ENCODE results near the gene HSPB2.

Gene HSPB2

DNA sequence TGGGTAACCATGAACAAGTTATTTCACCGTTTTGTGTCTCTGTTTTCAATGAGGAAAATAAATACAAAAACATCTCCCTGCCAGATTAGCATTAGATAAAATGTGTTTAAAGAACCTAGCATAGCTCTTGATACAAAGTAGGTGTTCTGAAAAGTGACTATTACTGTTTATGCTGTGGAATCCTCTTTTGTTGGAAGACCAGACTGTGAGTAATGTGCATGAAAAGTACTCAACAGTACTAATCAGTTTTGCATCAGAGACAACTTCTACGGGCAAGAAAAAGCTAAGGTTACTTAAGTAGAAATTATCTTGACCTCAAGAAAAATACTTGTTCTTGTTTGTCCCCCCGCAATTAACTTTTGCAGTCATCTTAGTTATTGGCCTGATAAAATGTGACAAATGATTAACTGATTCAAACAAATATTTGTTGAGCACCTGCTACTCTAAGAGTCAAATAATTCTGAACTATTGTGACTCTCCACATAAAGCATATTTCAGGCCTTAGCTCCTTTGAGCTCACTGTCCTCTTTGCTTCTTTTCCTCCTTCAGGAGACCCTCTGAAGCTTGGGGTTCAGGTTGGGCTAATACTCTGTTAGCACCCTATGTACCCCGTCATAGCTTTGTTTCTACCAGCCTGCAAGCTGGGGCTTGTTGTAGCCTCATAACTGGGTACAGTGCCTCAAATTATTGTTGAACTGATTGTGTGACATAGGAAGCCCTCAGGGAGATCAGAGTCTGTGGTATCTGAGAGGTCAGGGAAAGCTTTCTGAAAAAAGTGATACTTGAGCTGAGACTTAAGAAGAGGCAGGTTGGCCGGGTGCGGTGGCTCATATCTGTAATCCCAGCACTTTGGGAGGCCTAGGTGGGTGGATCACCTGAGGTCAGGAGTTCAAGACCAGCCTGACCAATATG lies 49.1 kb downstream of the HSPB2 start:
- no peak overlapping the region for H3K9ac ChIP-seq (ENCODE audit: insufficient read length)
- no peak overlapping the region for H3K27ac ChIP-seq
- DNase-seq (ENCODE audit: low read depth, low spot score) = no peak
- H3K9me3 ChIP-seq (ENCODE audit: low read depth, low read length) = no peaks in the 10 kb centered on the region
- TF ChIP-seq EZH2 (IDR thresholded peaks at IDR 0.05) (no peak), POLR2AphosphoS5 (IDR thresholded peaks at IDR 0.05; ENCODE audit: borderline replicate concordance, low read depth, low read length) (no peak), FOXP2 (optimal IDR thresholded peaks at IDR 0.05; ENCODE audit: control extremely low read depth, extremely low read length, insufficient read depth) (no peak)
- H3K36me3 ChIP-seq (ENCODE audit: insufficient read depth, low read length) = peaks cover 7% of the 10 kb centered on the region; the same call in 1 of the 2 replicates
- H3K4me3 ChIP-seq = no peak overlapping the region

Measured in SK-N-MC (cell line).